NCI-H1105 treated with DMSO at 0.1 percent for 48 hours (cell line): ENCODE data around the gene UNK.
A peak's percentile ranks its signal among the peaks of the same experiment; 100 is the strongest.

Source experiments
- DNase-seq: peaks from one replicate; lab custom pipeline; 2025; lab: John Stamatoyannopoulos, UW

Gene UNK, protein sequence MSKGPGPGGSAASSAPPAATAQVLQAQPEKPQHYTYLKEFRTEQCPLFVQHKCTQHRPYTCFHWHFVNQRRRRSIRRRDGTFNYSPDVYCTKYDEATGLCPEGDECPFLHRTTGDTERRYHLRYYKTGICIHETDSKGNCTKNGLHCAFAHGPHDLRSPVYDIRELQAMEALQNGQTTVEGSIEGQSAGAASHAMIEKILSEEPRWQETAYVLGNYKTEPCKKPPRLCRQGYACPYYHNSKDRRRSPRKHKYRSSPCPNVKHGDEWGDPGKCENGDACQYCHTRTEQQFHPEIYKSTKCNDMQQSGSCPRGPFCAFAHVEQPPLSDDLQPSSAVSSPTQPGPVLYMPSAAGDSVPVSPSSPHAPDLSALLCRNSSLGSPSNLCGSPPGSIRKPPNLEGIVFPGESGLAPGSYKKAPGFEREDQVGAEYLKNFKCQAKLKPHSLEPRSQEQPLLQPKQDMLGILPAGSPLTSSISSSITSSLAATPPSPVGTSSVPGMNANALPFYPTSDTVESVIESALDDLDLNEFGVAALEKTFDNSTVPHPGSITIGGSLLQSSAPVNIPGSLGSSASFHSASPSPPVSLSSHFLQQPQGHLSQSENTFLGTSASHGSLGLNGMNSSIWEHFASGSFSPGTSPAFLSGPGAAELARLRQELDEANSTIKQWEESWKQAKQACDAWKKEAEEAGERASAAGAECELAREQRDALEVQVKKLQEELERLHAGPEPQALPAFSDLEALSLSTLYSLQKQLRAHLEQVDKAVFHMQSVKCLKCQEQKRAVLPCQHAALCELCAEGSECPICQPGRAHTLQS

DNA sequence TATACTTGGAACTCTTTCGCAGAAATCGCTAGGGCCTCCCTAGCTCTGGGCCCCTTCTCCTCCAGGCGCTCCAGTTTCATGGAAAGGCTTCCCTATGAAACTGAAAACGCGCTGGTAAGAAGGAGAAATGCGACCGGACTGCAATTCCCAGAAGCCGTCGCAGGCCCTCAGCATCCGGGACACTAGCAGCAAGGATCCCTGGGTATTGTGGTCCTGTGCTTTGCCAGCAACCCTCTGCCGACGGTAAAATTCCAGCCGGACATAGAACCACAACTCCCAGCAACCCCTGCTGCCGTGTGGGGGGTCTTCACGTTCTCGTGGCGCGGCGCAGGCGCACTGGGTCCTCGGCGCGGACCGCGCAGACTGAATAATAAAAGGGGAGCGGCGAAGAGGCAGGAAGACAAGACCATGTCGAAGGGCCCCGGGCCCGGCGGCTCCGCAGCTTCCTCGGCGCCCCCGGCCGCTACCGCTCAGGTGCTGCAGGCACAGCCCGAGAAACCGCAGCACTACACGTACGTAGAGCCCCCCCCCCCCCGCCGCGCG is at the start of gene UNK:
UNK (plus strand) TSS at position 334 of the 543 bp plus-strand sequence; CDS start at position 409, 75 bp downstream.
- peak; percentile 97 for DNase-seq

DNA sequence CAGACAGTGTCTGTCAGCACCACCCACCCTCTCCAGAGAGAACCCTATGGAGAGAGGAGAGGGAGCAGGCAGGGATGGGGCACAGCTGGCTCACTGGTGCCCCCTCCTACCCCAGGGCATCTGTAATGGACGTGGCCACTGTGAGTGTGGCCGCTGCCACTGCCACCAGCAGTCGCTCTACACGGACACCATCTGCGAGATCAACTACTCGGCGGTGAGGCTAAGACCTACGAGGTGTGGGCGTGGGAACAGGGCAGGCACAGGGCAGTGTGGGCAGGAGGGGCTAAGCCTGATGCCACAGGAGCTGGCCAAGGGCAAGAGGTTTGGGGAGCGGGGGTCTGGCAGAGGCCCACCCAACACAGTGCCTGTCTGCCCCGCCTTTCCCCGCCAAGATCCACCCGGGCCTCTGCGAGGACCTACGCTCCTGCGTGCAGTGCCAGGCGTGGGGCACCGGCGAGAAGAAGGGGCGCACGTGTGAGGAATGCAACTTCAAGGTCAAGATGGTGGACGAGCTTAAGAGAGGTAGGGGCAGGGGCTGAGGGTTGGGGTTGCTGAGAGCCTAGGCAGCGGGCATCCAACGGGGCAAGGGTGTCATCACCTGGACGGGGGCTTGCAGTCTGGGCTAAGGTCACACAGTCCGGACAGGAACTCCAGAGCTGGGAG is 48.3 kb upstream of the UNK start:
- DNase-seq, result no peak

DNA sequence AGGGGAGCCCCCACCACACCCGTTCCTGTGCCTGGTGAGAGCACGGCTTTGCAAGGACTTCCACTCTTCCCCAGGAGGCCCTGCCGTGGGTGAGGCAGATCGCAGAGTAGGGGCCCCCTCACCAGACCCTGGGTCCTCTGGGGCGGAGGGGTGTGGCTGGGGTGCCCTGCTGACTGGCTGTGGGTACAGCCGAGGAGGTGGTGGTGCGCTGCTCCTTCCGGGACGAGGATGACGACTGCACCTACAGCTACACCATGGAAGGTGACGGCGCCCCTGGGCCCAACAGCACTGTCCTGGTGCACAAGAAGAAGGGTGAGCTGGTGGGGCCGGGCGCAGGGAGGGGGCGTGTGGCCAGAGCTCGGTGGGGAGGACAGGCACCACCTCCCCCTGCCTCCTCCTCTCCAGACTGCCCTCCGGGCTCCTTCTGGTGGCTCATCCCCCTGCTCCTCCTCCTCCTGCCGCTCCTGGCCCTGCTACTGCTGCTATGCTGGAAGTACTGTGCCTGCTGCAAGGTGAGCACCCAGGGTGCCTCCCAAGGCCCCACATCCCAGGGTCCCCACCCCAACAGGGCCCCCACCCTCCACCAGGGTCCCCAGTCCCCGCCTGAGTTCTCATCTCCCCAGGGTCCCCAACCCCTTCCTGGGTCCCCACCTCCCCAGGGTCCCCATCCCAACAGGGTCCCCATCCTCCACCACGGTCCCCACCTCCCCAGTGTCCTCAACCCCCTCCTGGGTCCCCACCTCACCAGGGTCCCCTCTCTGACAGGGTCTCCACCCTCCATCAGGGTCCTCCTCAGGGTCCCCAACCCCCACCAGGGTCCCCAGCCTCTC is 47.3 kb upstream of the UNK start:
- no peak for DNase-seq

DNA sequence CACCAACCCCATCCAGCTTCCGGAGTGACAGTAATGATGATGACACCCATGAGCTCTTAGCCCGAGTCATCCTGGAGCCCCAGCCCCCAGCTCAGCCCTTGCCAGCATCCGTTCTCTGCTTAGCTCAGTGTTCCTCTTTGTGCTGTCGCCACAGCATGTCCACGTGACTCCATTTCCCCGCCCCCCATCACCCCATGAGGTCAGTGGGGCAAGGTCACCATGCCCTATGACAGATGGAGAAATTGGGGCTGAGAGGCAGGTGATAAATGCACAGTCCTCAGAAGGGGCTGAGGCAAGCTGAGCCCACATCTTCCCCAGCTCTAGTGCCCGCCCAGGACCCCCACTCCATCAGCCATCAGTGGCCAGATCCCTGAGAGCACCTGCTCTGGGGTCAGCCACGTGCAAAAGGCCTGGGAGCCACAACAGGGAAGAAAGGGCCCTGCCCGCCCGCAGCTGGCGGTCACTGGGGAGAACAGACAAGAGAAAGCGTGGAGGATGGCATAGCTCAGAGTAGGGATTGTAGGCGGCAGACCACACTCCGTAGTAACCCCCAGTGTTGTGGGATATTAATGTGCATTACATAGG is 46.3 kb upstream of the UNK start:
- no peak for DNase-seq

DNA sequence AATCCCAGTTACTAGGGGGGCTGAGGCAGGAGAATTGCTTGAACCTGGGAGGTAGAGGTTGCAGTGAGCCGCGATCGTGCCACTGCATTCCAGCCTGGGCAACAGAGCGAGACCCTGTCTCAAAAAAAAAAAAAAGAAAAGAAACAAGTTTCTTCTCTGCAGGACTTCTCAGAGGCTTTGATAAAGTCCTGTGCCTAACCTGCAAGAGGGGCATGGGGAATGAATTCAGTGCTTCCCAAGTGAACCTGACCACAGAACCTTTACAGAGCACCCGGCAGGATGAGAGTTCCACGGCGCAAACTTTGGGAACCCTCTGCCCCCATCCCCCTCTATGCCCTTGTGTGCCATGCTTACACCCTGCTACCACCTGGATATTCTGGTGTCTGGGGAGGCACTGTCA is 45.4 kb upstream of the UNK start:
- no peak for DNase-seq

DNA sequence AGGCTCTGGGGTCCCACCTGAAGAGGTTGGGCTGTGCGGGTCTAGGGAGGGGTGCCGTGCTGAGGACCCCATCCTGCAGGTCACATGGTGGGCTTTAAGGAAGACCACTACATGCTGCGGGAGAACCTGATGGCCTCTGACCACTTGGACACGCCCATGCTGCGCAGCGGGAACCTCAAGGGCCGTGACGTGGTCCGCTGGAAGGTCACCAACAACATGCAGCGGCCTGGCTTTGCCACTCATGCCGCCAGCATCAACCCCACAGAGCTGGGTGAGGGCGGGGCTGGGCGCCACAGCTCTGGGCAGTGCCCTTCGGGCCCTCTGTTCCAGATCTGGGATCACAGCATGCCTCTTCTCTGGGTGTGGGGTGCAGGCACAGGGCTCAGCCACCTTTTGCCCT is 44.8 kb upstream of the UNK start:
- DNase-seq, result no peak

DNA sequence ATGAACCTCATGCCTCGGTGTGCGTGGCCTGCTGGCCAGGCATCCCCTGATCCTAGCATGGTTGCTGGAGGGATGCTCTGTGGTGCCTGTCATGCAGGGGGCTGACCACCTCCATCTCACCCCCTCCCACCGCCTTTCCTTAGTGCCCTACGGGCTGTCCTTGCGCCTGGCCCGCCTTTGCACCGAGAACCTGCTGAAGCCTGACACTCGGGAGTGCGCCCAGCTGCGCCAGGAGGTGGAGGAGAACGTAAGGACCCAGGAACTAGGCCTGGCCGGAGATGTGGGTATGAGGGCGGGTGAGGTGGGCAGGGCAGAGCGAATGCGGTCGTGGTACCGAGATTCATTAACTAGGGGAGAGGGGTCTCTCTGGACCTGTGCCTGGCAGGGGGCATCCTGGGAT is 44.4 kb upstream of the UNK start:
- DNase-seq, result no peak

DNA sequence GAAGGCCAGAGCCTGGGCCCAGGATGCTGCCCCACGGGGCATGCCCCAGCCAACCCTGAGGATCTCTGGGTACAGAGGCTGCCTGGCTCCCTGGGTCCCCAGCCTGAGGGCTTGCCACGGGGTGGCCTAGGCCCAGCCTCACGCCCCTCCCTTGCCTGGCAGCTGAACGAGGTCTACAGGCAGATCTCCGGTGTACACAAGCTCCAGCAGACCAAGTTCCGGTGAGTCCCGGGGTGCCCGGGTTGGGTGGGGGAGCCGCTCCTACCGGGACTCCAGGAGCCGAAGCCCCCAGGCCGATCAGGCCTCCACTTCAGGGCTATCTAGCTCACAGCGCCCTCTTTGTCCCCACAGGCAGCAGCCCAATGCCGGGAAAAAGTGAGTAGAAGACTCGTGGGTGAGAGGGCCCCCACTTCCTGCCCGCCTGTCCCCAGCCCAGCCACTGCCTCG is 44.0 kb upstream of the UNK start:
- DNase-seq, result no peak

DNA sequence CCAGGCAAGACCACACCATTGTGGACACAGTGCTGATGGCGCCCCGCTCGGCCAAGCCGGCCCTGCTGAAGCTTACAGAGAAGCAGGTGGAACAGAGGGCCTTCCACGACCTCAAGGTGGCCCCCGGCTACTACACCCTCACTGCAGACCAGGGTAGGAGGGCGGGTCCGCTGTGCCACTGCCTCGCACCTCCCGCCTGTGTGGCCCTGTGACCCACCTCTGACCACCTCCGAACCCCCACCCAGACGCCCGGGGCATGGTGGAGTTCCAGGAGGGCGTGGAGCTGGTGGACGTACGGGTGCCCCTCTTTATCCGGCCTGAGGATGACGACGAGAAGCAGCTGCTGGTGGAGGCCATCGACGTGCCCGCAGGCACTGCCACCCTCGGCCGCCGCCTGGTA is 42.3 kb upstream of the UNK start:
- DNase-seq, result no peak

DNA sequence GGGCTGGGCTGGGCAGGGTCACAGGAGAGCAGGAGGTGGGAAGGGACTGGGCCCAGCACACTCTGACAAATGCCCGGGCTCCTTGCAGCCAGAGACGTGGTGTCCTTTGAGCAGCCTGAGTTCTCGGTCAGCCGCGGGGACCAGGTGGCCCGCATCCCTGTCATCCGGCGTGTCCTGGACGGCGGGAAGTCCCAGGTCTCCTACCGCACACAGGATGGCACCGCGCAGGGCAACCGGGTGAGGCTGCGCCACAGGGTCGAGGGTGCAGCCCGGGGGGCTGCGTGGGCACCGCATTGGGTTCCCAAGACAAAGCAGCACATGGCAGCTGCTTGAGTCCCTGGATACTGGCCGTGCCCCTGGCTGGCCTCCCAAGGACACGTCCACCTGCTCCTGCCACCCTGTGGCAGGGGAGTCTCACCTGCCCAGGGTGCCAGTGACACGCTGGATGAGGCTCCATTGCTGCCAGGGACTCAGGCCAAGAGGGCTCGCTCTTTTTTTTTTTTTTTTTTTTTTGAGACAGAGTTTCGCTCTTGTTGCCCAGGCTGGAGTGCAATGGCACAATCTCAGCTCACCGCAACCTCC is 40.9 kb upstream of the UNK start:
- no peak for DNase-seq

DNA sequence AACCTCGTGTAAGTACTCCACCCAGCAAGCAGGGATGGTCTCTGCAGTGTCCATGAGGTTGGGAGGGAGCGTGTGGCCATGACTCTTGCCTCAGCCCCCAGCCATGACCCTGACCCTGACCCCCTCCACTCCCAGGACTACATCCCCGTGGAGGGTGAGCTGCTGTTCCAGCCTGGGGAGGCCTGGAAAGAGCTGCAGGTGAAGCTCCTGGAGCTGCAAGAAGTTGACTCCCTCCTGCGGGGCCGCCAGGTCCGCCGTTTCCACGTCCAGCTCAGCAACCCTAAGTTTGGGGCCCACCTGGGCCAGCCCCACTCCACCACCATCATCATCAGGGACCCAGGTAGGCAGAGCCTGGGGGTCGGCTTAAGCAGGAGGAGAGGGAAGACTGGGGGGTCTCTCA is 35.9 kb upstream of the UNK start:
- no peak for DNase-seq

DNA sequence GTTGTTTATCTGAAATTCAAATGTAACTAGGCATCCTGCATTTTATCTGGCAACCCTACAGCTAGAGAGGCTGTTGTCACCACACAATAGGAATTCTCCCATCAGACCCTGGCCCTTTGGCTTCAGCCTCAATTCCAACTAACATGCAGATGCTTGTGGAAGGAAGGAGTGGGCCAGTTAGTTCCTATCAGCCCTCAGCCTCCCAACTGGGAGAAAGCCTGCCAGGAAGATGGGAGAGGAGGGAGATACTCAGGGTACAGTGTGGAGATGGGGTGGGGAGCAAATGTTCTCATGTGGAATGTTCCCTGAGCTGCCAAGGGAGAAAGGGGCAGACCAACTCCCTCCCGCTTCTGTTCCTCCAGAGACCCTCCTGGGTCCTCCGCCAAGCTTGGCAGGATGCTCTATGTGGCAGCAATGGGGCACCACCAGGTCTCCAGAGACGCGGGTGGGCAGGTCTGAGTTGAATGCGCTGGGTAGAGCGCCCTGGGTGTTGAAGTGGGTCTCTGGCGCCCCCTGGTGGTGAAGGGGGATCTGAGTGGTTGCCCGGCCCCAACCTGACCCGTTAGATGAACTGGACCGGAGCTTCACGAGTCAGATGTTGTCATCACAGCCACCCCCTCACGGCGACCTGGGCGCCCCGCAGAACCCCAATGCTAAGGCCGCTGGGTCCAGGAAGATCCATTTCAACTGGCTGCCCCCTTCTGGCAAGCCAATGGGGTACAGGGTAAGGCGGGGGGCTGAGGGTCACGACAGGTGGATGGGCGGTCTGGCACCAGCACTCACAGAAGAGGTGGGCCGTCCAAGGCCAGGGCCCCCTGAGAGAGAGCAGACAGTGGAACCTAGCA is 34.8 kb upstream of the UNK start:
- peak; percentile 68 for DNase-seq

DNA sequence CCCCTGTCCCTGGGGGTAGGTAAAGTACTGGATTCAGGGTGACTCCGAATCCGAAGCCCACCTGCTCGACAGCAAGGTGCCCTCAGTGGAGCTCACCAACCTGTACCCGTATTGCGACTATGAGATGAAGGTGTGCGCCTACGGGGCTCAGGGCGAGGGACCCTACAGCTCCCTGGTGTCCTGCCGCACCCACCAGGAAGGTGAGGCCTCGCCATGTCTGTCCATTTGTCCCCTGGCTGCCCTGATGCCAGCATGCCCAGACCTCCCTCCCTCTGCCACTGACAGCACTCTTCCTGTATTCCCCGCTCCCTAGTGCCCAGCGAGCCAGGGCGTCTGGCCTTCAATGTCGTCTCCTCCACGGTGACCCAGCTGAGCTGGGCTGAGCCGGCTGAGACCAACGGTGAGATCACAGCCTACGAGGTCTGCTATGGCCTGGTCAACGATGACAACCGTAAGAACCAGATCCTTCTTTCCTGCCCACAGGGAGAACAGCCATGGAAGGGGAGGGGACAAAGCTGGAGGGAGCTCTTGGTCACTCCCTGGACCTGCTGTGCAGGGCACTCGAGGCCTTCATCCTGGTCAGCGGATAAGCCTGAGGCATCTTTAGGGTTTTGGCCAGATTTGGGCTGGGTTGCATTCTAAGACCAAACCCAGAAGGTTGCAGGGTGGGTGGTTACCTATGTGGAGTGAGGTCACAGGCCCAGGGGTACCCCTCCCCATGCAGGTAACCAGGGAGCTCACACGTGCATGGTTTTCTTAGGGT is 33.8 kb upstream of the UNK start:
- DNase-seq, result no peak

DNA sequence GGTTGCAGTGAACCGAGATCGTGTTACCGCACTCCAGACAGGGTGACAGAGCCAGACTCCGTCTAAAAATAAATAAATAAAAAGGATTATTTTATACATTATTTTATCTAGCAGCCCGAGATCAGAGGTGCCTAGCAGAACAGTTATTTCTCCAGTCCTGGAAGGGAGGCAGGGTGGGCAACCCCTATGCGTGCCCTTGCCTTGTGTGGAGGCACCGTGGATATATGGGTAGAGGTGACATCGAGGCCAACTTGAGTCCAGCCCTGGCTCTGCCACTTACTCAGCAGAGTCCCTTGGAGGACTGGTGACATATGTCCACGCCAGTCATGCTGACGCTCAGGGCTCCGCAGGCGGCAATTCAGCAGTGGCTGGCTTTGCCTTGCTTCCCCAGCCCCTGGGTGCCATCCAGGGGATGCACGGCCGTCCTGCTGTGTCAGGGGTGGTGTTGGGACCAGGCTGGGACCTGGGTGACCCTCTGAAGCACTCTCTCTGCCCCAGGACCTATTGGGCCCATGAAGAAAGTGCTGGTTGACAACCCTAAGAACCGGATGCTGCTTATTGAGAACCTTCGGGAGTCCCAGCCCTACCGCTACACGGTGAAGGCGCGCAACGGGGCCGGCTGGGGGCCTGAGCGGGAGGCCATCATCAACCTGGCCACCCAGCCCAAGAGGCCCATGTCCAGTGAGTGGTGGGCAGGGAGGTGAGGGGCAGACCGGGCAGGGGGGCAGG is 32.8 kb upstream of the UNK start:
- DNase-seq, result no peak

DNA sequence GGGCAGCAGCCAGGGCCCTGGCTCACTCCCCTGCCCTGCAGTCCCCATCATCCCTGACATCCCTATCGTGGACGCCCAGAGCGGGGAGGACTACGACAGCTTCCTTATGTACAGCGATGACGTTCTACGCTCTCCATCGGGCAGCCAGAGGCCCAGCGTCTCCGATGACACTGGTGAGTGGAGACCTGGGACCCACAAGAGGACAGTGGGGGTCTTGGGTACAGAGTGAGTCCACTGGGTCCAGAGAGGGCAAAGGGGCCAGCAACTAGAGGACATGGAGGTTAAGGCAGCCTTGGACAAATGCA is 32.2 kb upstream of the UNK start:
- no peak for DNase-seq

DNA sequence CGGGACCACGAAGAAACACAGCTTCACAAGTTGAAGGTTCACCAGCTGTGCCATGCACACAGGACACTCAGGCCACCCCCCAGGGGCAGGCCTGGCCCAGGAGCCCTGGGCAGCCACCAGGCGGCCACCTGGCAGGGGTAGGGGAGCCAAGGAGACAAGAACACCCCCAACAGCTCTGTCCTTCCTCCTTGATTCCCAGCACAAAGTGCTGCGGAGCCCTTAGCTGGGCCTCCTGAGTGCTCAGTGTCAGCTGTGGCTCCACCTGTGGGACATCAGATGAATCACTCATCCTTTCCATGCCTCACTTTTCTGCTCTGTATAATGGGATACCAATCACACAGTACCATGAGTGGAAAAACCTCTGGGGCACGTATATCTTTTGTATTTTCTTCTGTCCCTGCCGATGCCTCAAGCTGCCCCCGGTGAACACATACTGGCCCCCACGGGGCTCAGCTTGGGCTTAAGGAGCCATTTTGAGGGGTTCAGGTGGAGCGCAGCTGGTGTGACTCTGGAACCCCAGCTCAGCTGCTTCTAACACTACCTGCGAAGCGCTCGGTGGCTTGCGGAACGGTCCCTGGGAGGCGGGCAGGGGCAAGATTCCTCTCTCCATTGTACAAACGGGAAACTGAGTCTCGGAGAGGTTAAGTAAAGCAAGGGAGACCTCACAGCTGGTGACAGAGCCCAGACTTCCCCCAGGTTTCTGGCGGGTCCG is 31.6 kb upstream of the UNK start:
- DNase-seq, result no peak

DNA sequence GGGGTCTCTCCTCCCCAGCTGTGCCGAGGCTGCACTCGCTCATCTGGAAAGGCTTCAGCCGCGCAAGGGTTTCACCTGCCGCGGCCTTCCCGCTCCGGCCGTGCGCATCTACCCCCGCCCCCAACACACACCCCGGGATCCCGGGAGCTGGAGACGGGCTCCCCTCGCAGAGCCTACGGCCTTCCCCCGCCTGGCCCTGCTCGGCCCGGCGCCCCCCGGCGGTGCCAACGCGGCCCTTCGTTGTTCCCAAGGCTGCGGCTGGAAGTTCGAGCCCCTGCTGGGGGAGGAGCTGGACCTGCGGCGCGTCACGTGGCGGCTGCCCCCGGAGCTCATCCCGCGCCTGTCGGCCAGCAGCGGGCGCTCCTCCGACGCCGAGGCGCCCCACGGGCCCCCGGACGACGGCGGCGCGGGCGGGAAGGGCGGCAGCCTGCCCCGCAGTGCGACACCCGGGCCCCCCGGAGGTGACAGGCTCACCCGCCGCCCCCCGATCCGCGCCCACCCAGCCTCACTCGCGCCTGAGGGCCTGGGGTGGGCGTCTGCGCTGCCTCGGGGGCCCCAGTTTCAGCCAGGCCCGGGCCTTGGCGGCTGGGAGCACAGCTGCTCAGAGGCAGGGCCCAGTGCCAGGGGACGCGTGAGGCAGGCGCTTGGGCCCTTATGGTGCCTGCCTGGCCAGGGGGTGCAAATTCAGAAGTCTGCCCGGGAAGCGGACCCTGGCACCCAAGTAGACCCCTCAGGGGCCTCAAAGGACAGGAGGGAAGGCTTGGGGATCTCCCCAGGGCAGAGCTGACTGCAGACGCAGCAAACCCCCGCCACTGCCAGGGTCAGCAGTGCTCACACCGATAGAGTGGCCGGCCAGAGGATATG is 30.9 kb upstream of the UNK start:
- peak; percentile 65 for DNase-seq
